GM20000 (cell line): ENCODE results near the gene TRIM46.

Experiments used
- DNase-seq: peaks from one replicate; pipeline ENCODE4 v3.0.0; 2012; ENCODE audit warnings: low spot score
- CTCF ChIP-seq: IDR thresholded peaks from 2 replicates; pipeline ENCODE4 v1.5.1; 2012; ENCODE audit warnings: mild to moderate bottlenecking, control low read depth; ENCODE audit errors: extremely low read depth, missing control alignments

TRIM46 gene

GRCh38 chr1:155195201-155196102 is 21.8 kb downstream of the TRIM46 start:
- TF ChIP-seq CTCF = no peak
- no peak for DNase-seq

GRCh38 chr1:155196103-155196892 is 22.6 kb downstream of the TRIM46 start:
- no peak for DNase-seq
- no peak for TF ChIP-seq CTCF

- no peak for DNase-seq
- TF ChIP-seq CTCF = no peak
Observed at GRCh38 chr1:155196893-155197638, 23.4 kb downstream of the TRIM46 start.

GRCh38 chr1:155197901-155198546 is 24.4 kb downstream of the TRIM46 start:
- no peak for DNase-seq
- TF ChIP-seq CTCF = no peak

GRCh38 chr1:155198547-155198906 is 24.9 kb downstream of the TRIM46 start:
- no peak for TF ChIP-seq CTCF
- no peak for DNase-seq

- no peak for TF ChIP-seq CTCF
- no peak for DNase-seq
Observed at GRCh38 chr1:155199792-155200191, 26.1 kb downstream of the TRIM46 start.
